GM12878 (cell line): ENCODE results near the gene TRHDE.

Source experiments
- CTCF ChIP-seq, 3 experiments: IDR thresholded peaks in 2 of 3; conservative IDR thresholded peaks in 1 of 3; 2 replicates each; pipeline ENCODE4 v1.5.1; 2011; ENCODE audit warnings: low read depth in 3 of 3, low read length in 3 of 3, mild to moderate bottlenecking in 3 of 3, control low read depth in 2 of 3, moderate library complexity in 2 of 3, inconsistent platforms in 1 of 3, mixed read lengths in 1 of 3; ENCODE audit not compliant: control insufficient read depth in 2 of 3, insufficient read depth in 1 of 3; ENCODE audit errors: extremely low read depth in 1 of 3
- ZNF274 ChIP-seq: IDR thresholded peaks from one replicate; pipeline ENCODE4 v1.8.0; 2011; ENCODE audit not compliant: insufficient read length, insufficient read depth

- no peak for TF ChIP-seq CTCF (IDR thresholded peaks at IDR 0.05 in 2 of 3, conservative IDR thresholded peaks at IDR 0.05 in 1 of 3; ENCODE audit: control insufficient read depth in 2 of 3, extremely low read depth in 1 of 3, insufficient read depth in 1 of 3, low read depth in 3 of 3, low read length in 3 of 3)
- no peak for TF ChIP-seq ZNF274
These were observed 19.0 kb downstream of the TRHDE start for GRCh38 chr12:72291175-72291574.
